WTC11 (cell line): Measurements from ENCODE around the gene LRRC57. TPM values are rescaled to one million over a fixed set of nuclear protein-coding genes. Genes with fewer than 3 reads are reported as not detected.

Experiments
- ATAC-seq: fragments of 200-7000 bp; cut with Tn5 transposase; 2 replicates; pipeline ENCODE4 v1.10.0; 2021; ENCODE audit warnings: mild to moderate bottlenecking, moderate library complexity
- CTCF ChIA-PET: fragments of 300-600 bp; sonication (Branson Sonifier 250); formaldehyde crosslinking; loops from one replicate; lab custom pipeline; 2021; ENCODE audit warnings: antibody characterized with exemption; lab: Charles Lee
- POLR2A ChIA-PET: fragments of 350-600 bp; sonication (Branson Sonifier 250); formaldehyde crosslinking; loops from one replicate; lab custom pipeline; 2021; ENCODE audit warnings: antibody characterized with exemption; lab: Charles Lee
- DNase-seq: peaks from one replicate; pipeline ENCODE4 v3.0.0; 2021; ENCODE audit warnings: low spot score
- H3K27ac Mint-ChIP-seq: 2 replicates; pipeline ENCODE4 v1.8.0; 2021; ENCODE audit warnings: mixed read lengths
- H3K27me3 Mint-ChIP-seq: 2 replicates; pipeline ENCODE4 v1.8.0; 2021; ENCODE audit warnings: low read depth, mild to moderate bottlenecking, moderate library complexity, mixed read lengths
- H3K36me3 Mint-ChIP-seq: 2 replicates; pipeline ENCODE4 v1.8.0; 2021; ENCODE audit warnings: mixed read lengths
- H3K4me1 Mint-ChIP-seq: 2 replicates; pipeline ENCODE4 v1.8.0; 2022; ENCODE audit warnings: mixed read lengths
- H3K4me3 Mint-ChIP-seq: 2 replicates; pipeline ENCODE4 v1.8.0; 2021; ENCODE audit warnings: mild to moderate bottlenecking, moderate library complexity, mixed read lengths
- H3K9me3 Mint-ChIP-seq: 2 replicates; pipeline ENCODE4 v1.8.0; 2021; ENCODE audit warnings: mixed read lengths
- CBFB ChIP-seq: sonication (generic); formaldehyde crosslinking; IDR thresholded peaks from 2 replicates; pipeline ENCODE4 v1.8.1; 2022; ENCODE audit warnings: mild to moderate bottlenecking, low read depth, missing genetic modification reagents
- CDX4 ChIP-seq: fragments of 250-450 bp; sonication (Bioruptor Pico); IDR thresholded peaks from 2 replicates; pipeline ENCODE4 v1.9.0; 2021; ENCODE audit warnings: moderate library complexity, mild to moderate bottlenecking, inconsistent platforms, borderline replicate concordance
- CREB1 ChIP-seq: sonication (generic); formaldehyde crosslinking; IDR thresholded peaks from 2 replicates; pipeline ENCODE4 v1.8.0; 2023; ENCODE audit warnings: mild to moderate bottlenecking, missing genetic modification reagents
- CREM ChIP-seq: sonication (generic); formaldehyde crosslinking; IDR thresholded peaks from 2 replicates; pipeline ENCODE4 v1.8.1; 2022; ENCODE audit warnings: mild to moderate bottlenecking, missing genetic modification reagents, moderate library complexity
- FOXP4 ChIP-seq: sonication (generic); formaldehyde crosslinking; IDR thresholded peaks from 2 replicates; pipeline ENCODE4 v1.8.0; 2022; ENCODE audit warnings: mild to moderate bottlenecking, missing genetic modification reagents
- GABPB1 ChIP-seq: sonication (generic); formaldehyde crosslinking; IDR thresholded peaks from 2 replicates; pipeline ENCODE4 v1.8.1; 2023; ENCODE audit warnings: mild to moderate bottlenecking, missing genetic modification reagents
- GRHL2 ChIP-seq: fragments of 250-450 bp; sonication (Bioruptor Pico); IDR thresholded peaks from 2 replicates; pipeline ENCODE4 v1.8.0; 2022; ENCODE audit warnings: mild to moderate bottlenecking, moderate library complexity; ENCODE audit not compliant: insufficient replicate concordance, severe bottlenecking
- JUN ChIP-seq: sonication (generic); formaldehyde crosslinking; IDR thresholded peaks from 2 replicates; pipeline ENCODE4 v1.8.0; 2023; ENCODE audit warnings: mild to moderate bottlenecking, missing genetic modification reagents
- MAX ChIP-seq: sonication (generic); formaldehyde crosslinking; IDR thresholded peaks from 2 replicates; pipeline ENCODE4 v1.8.0; 2022; ENCODE audit warnings: mild to moderate bottlenecking, missing genetic modification reagents
- MLX ChIP-seq: sonication (generic); formaldehyde crosslinking; IDR thresholded peaks from 2 replicates; pipeline ENCODE4 v1.8.1; 2023; ENCODE audit warnings: mild to moderate bottlenecking, missing genetic modification reagents, moderate library complexity
- NFATC4 ChIP-seq: fragments of 250-450 bp; sonication (Bioruptor Pico); IDR thresholded peaks from 2 replicates; pipeline ENCODE4 v1.9.0; 2021; ENCODE audit warnings: mild to moderate bottlenecking
- SOX15 ChIP-seq: fragments of 250-450 bp; sonication (Bioruptor Pico); IDR thresholded peaks from 2 replicates; pipeline ENCODE4 v1.9.0; 2021; ENCODE audit warnings: mild to moderate bottlenecking
- SP1 ChIP-seq: sonication (generic); formaldehyde crosslinking; conservative IDR thresholded peaks from 2 replicates; pipeline ENCODE4 v1.8.1; 2022; ENCODE audit warnings: missing genetic modification reagents
- STAT6 ChIP-seq: sonication (generic); formaldehyde crosslinking; conservative IDR thresholded peaks from 2 replicates; pipeline ENCODE4 v1.8.1; 2023; ENCODE audit warnings: mild to moderate bottlenecking, low read depth, missing genetic modification reagents, moderate library complexity
- TEAD1 ChIP-seq: sonication (generic); formaldehyde crosslinking; IDR thresholded peaks from 2 replicates; pipeline ENCODE4 v1.8.0; 2022; ENCODE audit warnings: mild to moderate bottlenecking, missing genetic modification reagents
- TEAD4 ChIP-seq: sonication (generic); formaldehyde crosslinking; IDR thresholded peaks from 2 replicates; pipeline ENCODE4 v1.8.0; 2022; ENCODE audit warnings: mild to moderate bottlenecking, missing genetic modification reagents
- TP53 ChIP-seq: sonication (generic); formaldehyde crosslinking; IDR thresholded peaks from 2 replicates; pipeline ENCODE4 v1.8.1; 2023; ENCODE audit warnings: mild to moderate bottlenecking, missing genetic modification reagents
- ZNF532 ChIP-seq: fragments of 250-450 bp; sonication (Bioruptor Pico); IDR thresholded peaks from 2 replicates; pipeline ENCODE4 v1.9.0; 2021; ENCODE audit warnings: mild to moderate bottlenecking, borderline replicate concordance
- total RNA-seq: library from RNA; stranded (reverse); gene quantifications from 3 replicates; pipeline ENCODE4 v1.2.3, GENCODE V29; 2021

LRRC57 gene
- total RNA-seq, 1 experiment from 2014 or later, result 13.3 TPM

- TF ChIP-seq ZNF532 (CRISPR knock-in tag) (no peak), SP1 (CRISPR knock-in tag) (no peak), FOXP4 (CRISPR knock-in tag) (no peak), TP53 (CRISPR knock-in tag) (no peak), MLX (CRISPR knock-in tag) (no peak)
These were observed 30.5 kb upstream of the LRRC57 start (continued) for GRCh38 chr15:42578984-42579537.

- ATAC-seq (no peak), DNase-seq (no peak)
- ChIA-PET POLR2A (no interaction called here), CTCF (no interaction called here)
- Mint-ChIP-seq H3K4me3 (no peak overlapping the region), H3K36me3 (no peaks in the 10 kb centered on the region), H3K27me3 (peaks cover 86% of the 10 kb centered on the region), H3K9me3 (no peaks in the 10 kb centered on the region), H3K4me1 (peaks cover 20% of the 10 kb centered on the region), H3K27ac (no peak overlapping the region)
- TF ChIP-seq TEAD4 (CRISPR knock-in tag) (no peak), CDX4 (CRISPR knock-in tag) (no peak), CREB1 (CRISPR knock-in tag) (no peak), MAX (CRISPR knock-in tag) (no peak), NFATC4 (CRISPR knock-in tag) (no peak)
These were observed 29.0 kb upstream of the LRRC57 start for GRCh38 chr15:42577514-42578031.

- no peak for ATAC-seq
- Mint-ChIP-seq H3K27ac (no peak overlapping the region), H3K36me3 (no peaks in the 10 kb centered on the region), H3K9me3 (no peaks in the 10 kb centered on the region), H3K4me3 (peak overlapping the region; percentile 90), H3K27me3 (peaks cover 79% of the 10 kb centered on the region), H3K4me1 (peaks cover 20% of the 10 kb centered on the region)
- DNase-seq, result no peak
- TF ChIP-seq CREM (CRISPR knock-in tag), result no peak
- no peak for TF ChIP-seq JUN (CRISPR knock-in tag)
- no peak for TF ChIP-seq GABPB1 (CRISPR knock-in tag)
- no peak for TF ChIP-seq GRHL2 (CRISPR knock-in tag)
- no peak for TF ChIP-seq TEAD1 (CRISPR knock-in tag)
- no peak for TF ChIP-seq CBFB
- TF ChIP-seq SOX15 (CRISPR knock-in tag), result no peak
- TF ChIP-seq STAT6 (CRISPR knock-in tag), result no peak
- POLR2A ChIA-PET, result no interaction called here
- CTCF ChIA-PET, result no interaction called here
These were observed 28.2 kb upstream of the LRRC57 start for GRCh38 chr15:42576776-42577175.
